Suppressor macrophage (primary cell): ENCODE data around the gene SDC3.
A peak's percentile ranks its signal among the peaks of the same experiment; 100 is the strongest.
"Not testable (repeated sequence)": the region's sequence is repeated elsewhere in the genome, so short reads cannot be mapped to it uniquely, and the experiment has no call there.

Experiments
- DNase-seq, 4 experiments: peaks; one replicate each; pipeline ENCODE4 v3.0.0-alpha.2; 2020 to 2022

Gene SDC3

GRCh38 chr1:30874176-30874575 lies 34.4 kb downstream of the SDC3 start:
- no peak for DNase-seq

GRCh38 chr1:30872948-30873263 lies 35.7 kb downstream of the SDC3 start:
- no peak for DNase-seq

GRCh38 chr1:30872033-30872947 lies 36.3 kb downstream of the SDC3 start:
- DNase-seq, result peak; percentile 71 to 87 (median 76)

- no peak for DNase-seq
Observed at GRCh38 chr1:30871276-30871871, 37.2 kb downstream of the SDC3 start.

- DNase-seq, result no peak
Observed at GRCh38 chr1:30870656-30871055, 37.9 kb downstream of the SDC3 start.

- DNase-seq, result no peak
Observed at GRCh38 chr1:30870035-30870434, 38.5 kb downstream of the SDC3 start.

- no peak for DNase-seq
Observed at GRCh38 chr1:30868833-30869435, 39.6 kb downstream of the SDC3 start.

GRCh38 chr1:30868057-30868456 lies 40.5 kb downstream of the SDC3 start:
- DNase-seq, result not testable (repeated sequence)

- no peak for DNase-seq
Observed at GRCh38 chr1:30867537-30867936, 41.0 kb downstream of the SDC3 start.

- peak in 1 of 4 experiments; percentile 24 for DNase-seq
Observed at GRCh38 chr1:30866594-30866993, 42.0 kb downstream of the SDC3 start.

GRCh38 chr1:30864681-30865080 lies 43.9 kb downstream of the SDC3 start:
- DNase-seq, result no peak

- no peak for DNase-seq
Observed at GRCh38 chr1:30863858-30864604, 44.5 kb downstream of the SDC3 start.

- no peak for DNase-seq
Observed at GRCh38 chr1:30860320-30860652, 48.3 kb downstream of the SDC3 start.

- DNase-seq, result no peak
Observed at GRCh38 chr1:30857964-30858363, 50.6 kb downstream of the SDC3 start.

- DNase-seq, result no peak
Observed at GRCh38 chr1:30857062-30857461, 51.5 kb downstream of the SDC3 start.

GRCh38 chr1:30856260-30856790 lies 52.2 kb downstream of the SDC3 start:
- DNase-seq, result no peak

GRCh38 chr1:30855686-30856259 lies 52.8 kb downstream of the SDC3 start:
- DNase-seq, result no peak

- DNase-seq, result no peak
Observed at GRCh38 chr1:30853350-30853749, 55.2 kb downstream of the SDC3 start.

- peak in 3 of 4 experiments; percentile 41 to 63 (median 47) for DNase-seq
Observed at GRCh38 chr1:30852026-30852425, 56.5 kb downstream of the SDC3 start.

GRCh38 chr1:30851286-30851685 lies 57.3 kb downstream of the SDC3 start:
- no peak for DNase-seq

- no peak for DNase-seq
Observed at GRCh38 chr1:30850607-30851006, 58.0 kb downstream of the SDC3 start.

GRCh38 chr1:30848130-30848529 lies 60.4 kb downstream of the SDC3 start:
- DNase-seq, result no peak
